GM23338 (cell line): ENCODE results near the gene BSCL2. TPM values are rescaled to one million over a fixed set of nuclear protein-coding genes. Genes with fewer than 3 reads are reported as not detected.

Experiments
- ATAC-seq: fragments of 200-7000 bp; cut with Tn5 transposase; 3 replicates; pipeline ENCODE4 v1.9.1; 2020
- DNase-seq: peaks from one replicate; pipeline ENCODE4 v3.0.0-alpha.2; 2015; ENCODE audit warnings: low spot score
- H2AFZ ChIP-seq: fragments of 200-600 bp; sonication (generic); 2 replicates; pipeline ENCODE4 v1.8.0; 2016; ENCODE audit warnings: antibody characterized with exemption, mild to moderate bottlenecking, moderate library complexity
- H3F3A ChIP-seq: fragments of 200-600 bp; sonication (generic); replicated peaks from 2 replicates; pipeline ENCODE4 v1.8.0; 2017; ENCODE audit warnings: antibody characterized with exemption, mixed run types, low read depth
- H3K27ac ChIP-seq: fragments of 200-600 bp; sonication (generic); 2 replicates; pipeline ENCODE4 v1.6.1; 2016; ENCODE audit warnings: low read depth
- H3K27me3 ChIP-seq: fragments of 200-600 bp; sonication (generic); 2 replicates; pipeline ENCODE4 v1.8.0; 2016; ENCODE audit warnings: mild to moderate bottlenecking, mixed run types, moderate library complexity; ENCODE audit not compliant: insufficient read depth
- H3K36me3 ChIP-seq: fragments of 200-600 bp; sonication (generic); 2 replicates; pipeline ENCODE4 v1.8.0; 2016; ENCODE audit warnings: mild to moderate bottlenecking; ENCODE audit not compliant: insufficient read depth
- H3K4me1 ChIP-seq: fragments of 200-600 bp; sonication (generic); 2 replicates; pipeline ENCODE4 v1.8.0; 2016; ENCODE audit warnings: mild to moderate bottlenecking, moderate library complexity; ENCODE audit not compliant: insufficient read depth
- H3K4me2 ChIP-seq: fragments of 200-600 bp; sonication (generic); 2 replicates; pipeline ENCODE4 v1.7.1; 2017; ENCODE audit warnings: mixed run types
- H3K4me3 ChIP-seq: fragments of 200-600 bp; sonication (generic); 2 replicates; pipeline ENCODE4 v1.6.1; 2016; ENCODE audit warnings: mixed run types
- H3K79me2 ChIP-seq: fragments of 200-600 bp; sonication (generic); replicated peaks from 2 replicates; pipeline ENCODE4 v1.8.0; 2017; ENCODE audit warnings: mild to moderate bottlenecking; ENCODE audit not compliant: insufficient read depth
- H3K9me2 ChIP-seq: fragments of 200-600 bp; sonication (generic); 2 replicates; pipeline ENCODE4 v1.8.0; 2017; ENCODE audit not compliant: insufficient read depth
- H4K20me1 ChIP-seq: fragments of 200-600 bp; sonication (generic); replicated peaks from 2 replicates; pipeline ENCODE4 v1.8.0; 2017; ENCODE audit warnings: mild to moderate bottlenecking; ENCODE audit not compliant: insufficient read depth
- H3K27ac Mint-ChIP-seq: 2 replicates; pipeline ENCODE4 v1.8.0; 2020; ENCODE audit warnings: inconsistent platforms, mild to moderate bottlenecking, moderate library complexity, mixed read lengths
- H3K27me3 Mint-ChIP-seq: 3 replicates; pipeline ENCODE4 v1.8.0; 2022; ENCODE audit warnings: low read depth, mild to moderate bottlenecking, moderate library complexity, mixed read lengths, inconsistent platforms; ENCODE audit not compliant: insufficient read depth, poor library complexity
- H3K36me3 Mint-ChIP-seq: 3 replicates; pipeline ENCODE4 v1.8.0; 2021; ENCODE audit warnings: low read depth, mild to moderate bottlenecking, inconsistent platforms, moderate library complexity, mixed read lengths
- H3K4me1 Mint-ChIP-seq: 3 replicates; pipeline ENCODE4 v1.8.0; 2020; ENCODE audit warnings: mild to moderate bottlenecking, inconsistent platforms, mixed read lengths
- H3K4me3 Mint-ChIP-seq: 3 replicates; pipeline ENCODE4 v1.8.0; 2021; ENCODE audit warnings: moderate library complexity, mild to moderate bottlenecking, inconsistent platforms, mixed read lengths
- H3K9me3 Mint-ChIP-seq: 3 replicates; pipeline ENCODE4 v1.8.0; 2020; ENCODE audit warnings: moderate library complexity, mild to moderate bottlenecking, inconsistent platforms, mixed read lengths
- CREB1 ChIP-seq: fragments of 250-450 bp; sonication (Bioruptor Pico); IDR thresholded peaks from 2 replicates; pipeline ENCODE4 v1.5.0; 2020; ENCODE audit warnings: low read depth, mild to moderate bottlenecking, moderate library complexity
- CTCF ChIP-seq, 2 experiments: fragments of 200-600 bp in 1 of 2; sonication (generic) in 1 of 2; conservative IDR thresholded peaks; 2 replicates each; pipeline versions ENCODE4 v1.5.1 to v1.6.1; 2016 to 2017; ENCODE audit warnings: antibody characterized with exemption in 2 of 2, low read depth in 2 of 2, mild to moderate bottlenecking in 2 of 2, moderate library complexity in 1 of 2
- ETS1 ChIP-seq: IDR thresholded peaks from 2 replicates; pipeline ENCODE4 v1.6.1; 2016; ENCODE audit warnings: antibody characterized with exemption
- EZH2 ChIP-seq: fragments of 200-600 bp; sonication (generic); IDR thresholded peaks from one replicate; pipeline ENCODE4 v1.8.0; 2017; ENCODE audit warnings: antibody characterized with exemption, mild to moderate bottlenecking, low read depth; ENCODE audit not compliant: unreplicated experiment
- NANOG ChIP-seq: IDR thresholded peaks from 2 replicates; pipeline ENCODE4 v1.6.1; 2016; ENCODE audit warnings: antibody characterized with exemption, borderline replicate concordance
- POLR2AphosphoS5 ChIP-seq: IDR thresholded peaks from 2 replicates; pipeline ENCODE4 v1.6.1; 2016; ENCODE audit warnings: antibody characterized with exemption, low read depth
- REST ChIP-seq: IDR thresholded peaks from one replicate; pipeline ENCODE4 v1.6.1; 2018; ENCODE audit warnings: antibody characterized with exemption; ENCODE audit not compliant: unreplicated experiment
- STAT1 ChIP-seq: IDR thresholded peaks from one replicate; pipeline ENCODE4 v1.6.1; 2016; ENCODE audit warnings: antibody characterized with exemption; ENCODE audit not compliant: unreplicated experiment
- ZNF114 ChIP-seq: fragments of 250-450 bp; sonication (Bioruptor Pico); IDR thresholded peaks from 2 replicates; pipeline ENCODE4 v1.5.0; 2020; ENCODE audit warnings: mild to moderate bottlenecking, moderate library complexity
- ZNF331 ChIP-seq: fragments of 250-450 bp; sonication (Bioruptor Pico); IDR thresholded peaks from 2 replicates; pipeline ENCODE4 v1.5.0; 2020; ENCODE audit warnings: low read depth, mild to moderate bottlenecking, moderate library complexity
- polyA plus RNA-seq: library from polyadenylated mRNA; unstranded; fragments of >200 nt; fragmentation: Nextera tagmentation; extraction: Ambion mirVana; gene quantifications from 2 replicates; pipeline ENCODE4 v1.2.1, GENCODE V29; 2016
- total RNA-seq: library from RNA; depleted of rRNA; stranded (reverse); fragments of >200 nt; shearing (Covaris generic); gene quantifications from 2 replicates; pipeline ENCODE4 v1.2.3, GENCODE V29; 2014

The BSCL2 gene
- total and polyA plus RNA-seq, 2 experiments from 2014 or later: 60.2 to 81.7 TPM

GRCh38 chr11:62710001-62710345 lies 2.7 kb upstream of the BSCL2 start:
- no peaks in the 10 kb centered on the region for H3K9me3 Mint-ChIP-seq
- H3K27me3 Mint-ChIP-seq: peaks cover 26% of the 10 kb centered on the region
- H3K27me3 ChIP-seq: no peaks in the 10 kb centered on the region
- H3K9me2 ChIP-seq: no peaks in the 10 kb centered on the region
- peak; percentile 0 for ATAC-seq
- H3K4me3 Mint-ChIP-seq: peak overlapping the region; percentile 92
- H3K79me2 ChIP-seq: peaks cover 3% of the 10 kb centered on the region
- peak overlapping the region; percentile 99 for H3K27ac Mint-ChIP-seq
- H2AFZ ChIP-seq: peak overlapping the region; percentile 74; the same call in 1 of the 2 replicates
- H3K4me1 Mint-ChIP-seq: peaks cover 56% of the 10 kb centered on the region
- H3K36me3 Mint-ChIP-seq: peaks cover 51% of the 10 kb centered on the region
- peaks cover 64% of the 10 kb centered on the region for H3F3A ChIP-seq
- H3K27ac ChIP-seq: peak overlapping the region; percentile 100
- peak overlapping the region; percentile 82 for H3K4me3 ChIP-seq
- no peak for TF ChIP-seq ZNF331 (CRISPR knock-in tag)
- no peak for TF ChIP-seq EZH2
- no peak for TF ChIP-seq NANOG
- TF ChIP-seq CREB1 (CRISPR knock-in tag): no peak
- no peak for TF ChIP-seq STAT1
- no peak for TF ChIP-seq CTCF (conservative IDR thresholded peaks at IDR 0.05; ENCODE audit: low read depth in 2 of 2)
- TF ChIP-seq POLR2AphosphoS5: no peak
- H3K36me3 ChIP-seq: peaks cover 35% of the 10 kb centered on the region
- H3K4me1 ChIP-seq: peaks cover 31% of the 10 kb centered on the region
- no peaks in the 10 kb centered on the region; the same call in none of the 2 replicates for H4K20me1 ChIP-seq
- peak overlapping the region; percentile 95 for H3K4me2 ChIP-seq
- no peak for DNase-seq

- Histone ChIP-seq H3K4me3 (peak overlapping the region; percentile 82), H3K4me2 (peak overlapping the region; percentile 95), H4K20me1 (no peaks in the 10 kb centered on the region; the same call in none of the 2 replicates), H3K36me3 (peaks cover 31% of the 10 kb centered on the region), H3K27me3 (no peaks in the 10 kb centered on the region), H3K4me1 (peaks cover 31% of the 10 kb centered on the region), H3F3A (peaks cover 67% of the 10 kb centered on the region), H3K27ac (peak overlapping the region; percentile 100), H3K9me2 (no peaks in the 10 kb centered on the region), H3K79me2 (peaks cover 8% of the 10 kb centered on the region), H2AFZ (peak overlapping the region; percentile 93)
- peak; percentile 54 for ATAC-seq
- Mint-ChIP-seq H3K27me3 (peaks cover 27% of the 10 kb centered on the region), H3K27ac (peak overlapping the region; percentile 99), H3K4me3 (peak overlapping the region; percentile 92), H3K9me3 (no peaks in the 10 kb centered on the region), H3K4me1 (peaks cover 52% of the 10 kb centered on the region), H3K36me3 (peaks cover 51% of the 10 kb centered on the region)
- DNase-seq: peak; percentile 100
- TF ChIP-seq REST (peak; percentile 18), CREB1 (CRISPR knock-in tag) (peak; percentile 83), POLR2AphosphoS5 (peak; percentile 66), ZNF114 (CRISPR knock-in tag) (peak; percentile 95), ZNF331 (CRISPR knock-in tag) (no peak), ETS1 (peak; percentile 89), STAT1 (no peak)
Measured at GRCh38 chr11:62709247-62710000, 2.2 kb upstream of the BSCL2 start.
